Measurements from ENCODE around the gene WDR55. TPM values are rescaled to one million over a fixed set of nuclear protein-coding genes. Genes with fewer than 3 reads are reported as not detected.

WDR55 gene
- total RNA-seq, 1 donor from 2014 or later = 31.5 TPM

GRCh38 chr5:140630292-140631035, 34.2 kb upstream of the WDR55 start:
- Mint-ChIP-seq H3K4me3 (ENCODE audit: unreplicated experiment) (no peak overlapping the region), H3K9me3 (ENCODE audit: unreplicated experiment) (peaks cover 9% of the 10 kb centered on the region), H3K4me1 (ENCODE audit: low read depth, unreplicated experiment) (no peaks in the 10 kb centered on the region), H3K27me3 (ENCODE audit: unreplicated experiment) (peaks cover 10% of the 10 kb centered on the region), H3K27ac (ENCODE audit: unreplicated experiment) (no peak overlapping the region), H3K36me3 (ENCODE audit: unreplicated experiment) (peaks cover 13% of the 10 kb centered on the region)
- no peak for TF ChIP-seq CTCF (IDR thresholded peaks at IDR 0.05; ENCODE audit: partially characterized antibody, unreplicated experiment)
- DNase-seq = no peak

GRCh38 chr5:140631036-140631417, 33.7 kb upstream of the WDR55 start:
- DNase-seq = no peak
- Mint-ChIP-seq H3K4me3 (ENCODE audit: unreplicated experiment) (no peak overlapping the region), H3K4me1 (ENCODE audit: low read depth, unreplicated experiment) (no peaks in the 10 kb centered on the region), H3K27me3 (ENCODE audit: unreplicated experiment) (peaks cover 10% of the 10 kb centered on the region), H3K27ac (ENCODE audit: unreplicated experiment) (no peak overlapping the region), H3K9me3 (ENCODE audit: unreplicated experiment) (peaks cover 9% of the 10 kb centered on the region), H3K36me3 (ENCODE audit: unreplicated experiment) (peaks cover 11% of the 10 kb centered on the region)
- TF ChIP-seq CTCF (IDR thresholded peaks at IDR 0.05; ENCODE audit: partially characterized antibody, unreplicated experiment) = no peak

GRCh38 chr5:140631831-140632365, 32.8 kb upstream of the WDR55 start:
- DNase-seq = no peak
- H3K9me3 Mint-ChIP-seq (ENCODE audit: unreplicated experiment) = peaks cover 9% of the 10 kb centered on the region
- H3K27ac Mint-ChIP-seq (ENCODE audit: unreplicated experiment) = no peak overlapping the region
- peaks cover 11% of the 10 kb centered on the region for H3K36me3 Mint-ChIP-seq (ENCODE audit: unreplicated experiment)
- peaks cover 15% of the 10 kb centered on the region for H3K27me3 Mint-ChIP-seq (ENCODE audit: unreplicated experiment)
- no peaks in the 10 kb centered on the region for H3K4me1 Mint-ChIP-seq (ENCODE audit: low read depth, unreplicated experiment)
- H3K4me3 Mint-ChIP-seq (ENCODE audit: unreplicated experiment) = peak overlapping the region; percentile 64
- no peak for TF ChIP-seq CTCF (IDR thresholded peaks at IDR 0.05; ENCODE audit: partially characterized antibody, unreplicated experiment)

- Mint-ChIP-seq H3K9me3 (ENCODE audit: unreplicated experiment) (peaks cover 8% of the 10 kb centered on the region), H3K4me1 (ENCODE audit: low read depth, unreplicated experiment) (no peaks in the 10 kb centered on the region), H3K4me3 (ENCODE audit: unreplicated experiment) (peak overlapping the region; percentile 64), H3K27me3 (ENCODE audit: unreplicated experiment) (peaks cover 16% of the 10 kb centered on the region), H3K27ac (ENCODE audit: unreplicated experiment) (no peak overlapping the region), H3K36me3 (ENCODE audit: unreplicated experiment) (peaks cover 11% of the 10 kb centered on the region)
- no peak for TF ChIP-seq CTCF (IDR thresholded peaks at IDR 0.05; ENCODE audit: partially characterized antibody, unreplicated experiment)
- no peak for DNase-seq
Measured at GRCh38 chr5:140632366-140633020, 32.2 kb upstream of the WDR55 start.

GRCh38 chr5:140633021-140633471, 31.7 kb upstream of the WDR55 start, which contains the start of gene CD14:
Gene CD14, minus strand, starts transcription at chr5:140633175. Its CDS starts 104 bp downstream, at chr5:140633071.
- Mint-ChIP-seq H3K4me3 (ENCODE audit: unreplicated experiment) (peak within 1 kb of the TSS; percentile 64), H3K9me3 (ENCODE audit: unreplicated experiment) (peaks cover 6% of the 10 kb centered on the region), H3K4me1 (ENCODE audit: low read depth, unreplicated experiment) (no peaks in the 10 kb centered on the region), H3K27ac (ENCODE audit: unreplicated experiment) (no peak within 1 kb of the TSS), H3K36me3 (ENCODE audit: unreplicated experiment) (peaks cover 9% of the 10 kb centered on the region), H3K27me3 (ENCODE audit: unreplicated experiment) (peaks cover 15% of the 10 kb centered on the region)
- TF ChIP-seq CTCF (IDR thresholded peaks at IDR 0.05; ENCODE audit: partially characterized antibody, unreplicated experiment) = no peak
- no peak for DNase-seq
